SK-N-SH treated with all-trans-retinoic acid at 6 μM for 48 hours (cell line): ENCODE measurements around the gene SYT10.

Experiments
- ATAC-seq: fragments of 200-7000 bp; cut with Tn5 transposase; 3 replicates; pipeline ENCODE4 v1.9.1; 2020; ENCODE audit warnings: mild to moderate bottlenecking, moderate library complexity
- ARNTL ChIP-seq: fragments of 450-650 bp; formaldehyde crosslinking; IDR thresholded peaks from 2 replicates; pipeline ENCODE4 v1.5.0; 2020; ENCODE audit warnings: low read depth, mild to moderate bottlenecking, moderate library complexity, borderline replicate concordance
- BACH2 ChIP-seq: fragments of 250-450 bp; sonication (Bioruptor Pico); IDR thresholded peaks from 2 replicates; pipeline ENCODE4 v1.9.0; 2021; ENCODE audit warnings: mild to moderate bottlenecking, borderline replicate concordance
- CREB5 ChIP-seq: fragments of 250-450 bp; sonication (Bioruptor Pico); IDR thresholded peaks from 2 replicates; pipeline ENCODE4 v1.5.1; 2020; ENCODE audit warnings: low read depth, mild to moderate bottlenecking, moderate library complexity
- CSDC2 ChIP-seq: fragments of 250-450 bp; sonication (Bioruptor Pico); IDR thresholded peaks from 2 replicates; pipeline ENCODE4 v1.5.0; 2020; ENCODE audit warnings: mild to moderate bottlenecking, moderate library complexity
- CSRNP3 ChIP-seq: fragments of 250-450 bp; sonication (Bioruptor Pico); IDR thresholded peaks from 2 replicates; pipeline ENCODE4 v1.5.1; 2021; ENCODE audit warnings: mild to moderate bottlenecking, moderate library complexity
- ESRRG ChIP-seq: fragments of 250-450 bp; sonication (Bioruptor Pico); IDR thresholded peaks from 2 replicates; pipeline ENCODE4 v1.6.1; 2021; ENCODE audit warnings: mild to moderate bottlenecking
- GLIS3 ChIP-seq: fragments of 250-450 bp; sonication (Bioruptor Pico); IDR thresholded peaks from 2 replicates; pipeline ENCODE4 v1.5.0; 2020; ENCODE audit warnings: mild to moderate bottlenecking, moderate library complexity
- ISL1 ChIP-seq: fragments of 250-450 bp; sonication (Bioruptor Pico); IDR thresholded peaks from 2 replicates; pipeline ENCODE4 v2.1.2; 2022; ENCODE audit warnings: mild to moderate bottlenecking, moderate library complexity
- OSR1 ChIP-seq: fragments of 250-450 bp; sonication (Bioruptor Pico); IDR thresholded peaks from 2 replicates; pipeline ENCODE4 v1.8.0; 2022; ENCODE audit warnings: moderate library complexity, mild to moderate bottlenecking, inconsistent platforms
- PATZ1 ChIP-seq: fragments of 250-450 bp; sonication (Bioruptor Pico); IDR thresholded peaks from 2 replicates; pipeline ENCODE4 v1.8.0; 2020; ENCODE audit warnings: mild to moderate bottlenecking, moderate library complexity, borderline replicate concordance
- POU6F1 ChIP-seq: fragments of 250-450 bp; sonication (Bioruptor Pico); IDR thresholded peaks from 2 replicates; pipeline ENCODE4 v1.8.0; 2021; ENCODE audit warnings: low read depth, mild to moderate bottlenecking, moderate library complexity, borderline replicate concordance
- PPARA ChIP-seq: fragments of 250-450 bp; sonication (Bioruptor Pico); IDR thresholded peaks from 2 replicates; pipeline ENCODE4 v1.5.0; 2020; ENCODE audit warnings: mild to moderate bottlenecking, borderline replicate concordance
- RARB ChIP-seq: fragments of 250-450 bp; sonication (Bioruptor Pico); IDR thresholded peaks from 2 replicates; pipeline ENCODE4 v1.8.0; 2021; ENCODE audit warnings: mild to moderate bottlenecking, moderate library complexity
- SNAI2 ChIP-seq: fragments of 250-450 bp; sonication (Bioruptor Pico); IDR thresholded peaks from 2 replicates; pipeline ENCODE4 v1.5.0; 2020; ENCODE audit warnings: mild to moderate bottlenecking, moderate library complexity
- TCF4 ChIP-seq: fragments of 250-450 bp; sonication (Bioruptor Pico); IDR thresholded peaks from 2 replicates; pipeline ENCODE4 v1.8.0; 2021; ENCODE audit warnings: mild to moderate bottlenecking, moderate library complexity, borderline replicate concordance
- TOX ChIP-seq: fragments of 250-450 bp; sonication (Bioruptor Pico); IDR thresholded peaks from 2 replicates; pipeline ENCODE4 v1.8.0; 2021; ENCODE audit warnings: mild to moderate bottlenecking, moderate library complexity, borderline replicate concordance
- TSHZ2 ChIP-seq: fragments of 250-450 bp; sonication (Bioruptor Pico); IDR thresholded peaks from 2 replicates; pipeline ENCODE4 v1.5.0; 2020; ENCODE audit warnings: mild to moderate bottlenecking, moderate library complexity
- ZC3H10 ChIP-seq: fragments of 250-450 bp; sonication (Bioruptor Pico); IDR thresholded peaks from 2 replicates; pipeline ENCODE4 v1.5.1; 2021; ENCODE audit warnings: mild to moderate bottlenecking, moderate library complexity
- ZFP3 ChIP-seq: fragments of 250-450 bp; sonication (Bioruptor Pico); IDR thresholded peaks from 2 replicates; pipeline ENCODE4 v1.5.0; 2020; ENCODE audit warnings: mild to moderate bottlenecking, moderate library complexity
- ZFP30 ChIP-seq: fragments of 450-650 bp; formaldehyde crosslinking; IDR thresholded peaks from 2 replicates; pipeline ENCODE4 v1.5.0; 2022; ENCODE audit warnings: mild to moderate bottlenecking, moderate library complexity
- ZNF565 ChIP-seq: fragments of 450-650 bp; formaldehyde crosslinking; conservative IDR thresholded peaks from 2 replicates; pipeline ENCODE4 v1.5.0; 2020; ENCODE audit warnings: low read depth, mild to moderate bottlenecking, moderate library complexity
- ZNF70 ChIP-seq: fragments of 450-650 bp; formaldehyde crosslinking; IDR thresholded peaks from 2 replicates; pipeline ENCODE4 v1.5.0; 2020; ENCODE audit warnings: mild to moderate bottlenecking, moderate library complexity
- ZNF8 ChIP-seq: fragments of 450-650 bp; formaldehyde crosslinking; IDR thresholded peaks from 2 replicates; pipeline ENCODE4 v1.5.0; 2020; ENCODE audit warnings: mild to moderate bottlenecking, moderate library complexity

The SYT10 gene

GRCh38 chr12:33439587-33440011 lies at the start of gene SYT10:
Gene SYT10 (minus strand): TSS chr12:33439819. CDS start chr12:33439522, 297 bp downstream.
- peak; percentile 61 for ATAC-seq
- no peak for TF ChIP-seq CREB5 (CRISPR knock-in tag)

GRCh38 chr12:33488036-33488435 lies 48.4 kb upstream of the SYT10 start:
- no peak for ATAC-seq
- TF ChIP-seq CSRNP3 (CRISPR knock-in tag) (no peak), ZFP30 (no peak), ZC3H10 (no peak), BACH2 (no peak), ZNF70 (no peak), GLIS3 (CRISPR knock-in tag) (no peak), ZFP3 (CRISPR knock-in tag) (no peak), POU6F1 (CRISPR knock-in tag) (no peak), PPARA (CRISPR knock-in tag) (no peak), PATZ1 (CRISPR knock-in tag) (no peak), CSDC2 (no peak), ZNF8 (CRISPR knock-in tag) (no peak), TSHZ2 (no peak), RARB (CRISPR knock-in tag) (no peak), TOX (CRISPR knock-in tag) (no peak), ISL1 (CRISPR knock-in tag) (no peak), TCF4 (CRISPR knock-in tag) (no peak), ZNF565 (no peak), ESRRG (no peak)

GRCh38 chr12:33486058-33486457 lies 46.4 kb upstream of the SYT10 start:
- ATAC-seq: no peak
- no peak for TF ChIP-seq ZC3H10
- TF ChIP-seq ZNF565: no peak
- no peak for TF ChIP-seq ISL1 (CRISPR knock-in tag)
- no peak for TF ChIP-seq POU6F1 (CRISPR knock-in tag)
- no peak for TF ChIP-seq ZFP30
- no peak for TF ChIP-seq TOX (CRISPR knock-in tag)
- no peak for TF ChIP-seq ZNF70
- no peak for TF ChIP-seq TSHZ2
- TF ChIP-seq OSR1 (CRISPR knock-in tag): no peak
- no peak for TF ChIP-seq SNAI2 (CRISPR knock-in tag)
- TF ChIP-seq ARNTL (CRISPR knock-in tag): no peak
- no peak for TF ChIP-seq ZNF8 (CRISPR knock-in tag)
- no peak for TF ChIP-seq BACH2
- TF ChIP-seq CSDC2: no peak
- no peak for TF ChIP-seq PPARA (CRISPR knock-in tag)
